Measurements from ENCODE around the gene VN1R2.
"Not testable (repeated sequence)": the region's sequence is repeated elsewhere in the genome, so short reads cannot be mapped to it uniquely, and the experiment has no call there.

- TF ChIP-seq, protein P1, sequence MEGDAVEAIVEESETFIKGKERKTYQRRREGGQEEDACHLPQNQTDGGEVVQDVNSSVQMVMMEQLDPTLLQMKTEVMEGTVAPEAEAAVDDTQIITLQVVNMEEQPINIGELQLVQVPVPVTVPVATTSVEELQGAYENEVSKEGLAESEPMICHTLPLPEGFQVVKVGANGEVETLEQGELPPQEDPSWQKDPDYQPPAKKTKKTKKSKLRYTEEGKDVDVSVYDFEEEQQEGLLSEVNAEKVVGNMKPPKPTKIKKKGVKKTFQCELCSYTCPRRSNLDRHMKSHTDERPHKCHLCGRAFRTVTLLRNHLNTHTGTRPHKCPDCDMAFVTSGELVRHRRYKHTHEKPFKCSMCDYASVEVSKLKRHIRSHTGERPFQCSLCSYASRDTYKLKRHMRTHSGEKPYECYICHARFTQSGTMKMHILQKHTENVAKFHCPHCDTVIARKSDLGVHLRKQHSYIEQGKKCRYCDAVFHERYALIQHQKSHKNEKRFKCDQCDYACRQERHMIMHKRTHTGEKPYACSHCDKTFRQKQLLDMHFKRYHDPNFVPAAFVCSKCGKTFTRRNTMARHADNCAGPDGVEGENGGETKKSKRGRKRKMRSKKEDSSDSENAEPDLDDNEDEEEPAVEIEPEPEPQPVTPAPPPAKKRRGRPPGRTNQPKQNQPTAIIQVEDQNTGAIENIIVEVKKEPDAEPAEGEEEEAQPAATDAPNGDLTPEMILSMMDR (IDR thresholded peaks at IDR 0.05; ENCODE audit: insufficient read depth, low read depth, low read length) = not testable (repeated sequence)
- not testable (repeated sequence) for TF ChIP-seq EZH2 (IDR thresholded peaks at IDR 0.05; ENCODE audit: insufficient read depth, low read length)
Measured at GRCh38 chr19:53269861-53270260, 11.8 kb downstream of the VN1R2 start.

Measured in astrocyte (in vitro differentiated cells and primary cell).